SK-N-SH (cell line): Measurements from ENCODE around the gene SLC35D2. TPM values are rescaled to one million over a fixed set of nuclear protein-coding genes. Genes with fewer than 3 reads are reported as not detected.

Experiments
- CTCF ChIA-PET: fragments of 300-600, 350-600 bp; formaldehyde crosslinking; extraction: SDS; loops from one replicate; lab custom pipeline; 2021; lab: Yijun Ruan, JAX
- POLR2A ChIA-PET: fragments of 350-600 bp; sonication (Branson Sonifier 250); formaldehyde crosslinking; extraction: SDS; loops from one replicate; lab custom pipeline; 2020; ENCODE audit warnings: antibody characterized with exemption, inconsistent platforms; lab: Yijun Ruan, JAX
- DNase-seq: peaks from one replicate; pipeline ENCODE4 v3.0.0; 2012
- H2AFZ ChIP-seq: fragments of 200-600 bp; sonication (generic); 2 replicates; pipeline ENCODE4 v1.8.1; 2016; ENCODE audit warnings: antibody characterized with exemption, mild to moderate bottlenecking, low read depth
- H3F3A ChIP-seq: fragments of 200-600 bp; sonication (generic); replicated peaks from 2 replicates; pipeline ENCODE3; 2016; ENCODE audit warnings: antibody characterized with exemption, mild to moderate bottlenecking; ENCODE audit not compliant: insufficient read depth
- H3K27ac ChIP-seq, 2 experiments: fragments of 200-500 bp in 1 of 2; fragments of 200-600 bp in 1 of 2; sonication (Bioruptor generic) in 1 of 2; sonication (generic), shearing (Covaris generic) in 1 of 2; 2 replicates each; pipeline versions ENCODE4 v1.5.1 to v1.6.1; 2014 to 2016; ENCODE audit warnings: low read depth in 2 of 2, inconsistent platforms in 1 of 2, low read length in 1 of 2, mild to moderate bottlenecking in 1 of 2, mixed read lengths in 1 of 2
- H3K27me3 ChIP-seq: fragments of 200-600 bp; sonication (generic), shearing (Covaris generic); 2 replicates; pipeline ENCODE4 v1.6.1; 2016; ENCODE audit warnings: mixed run types; ENCODE audit not compliant: insufficient read depth
- H3K36me3 ChIP-seq, 2 experiments: fragments of 200-500 bp in 1 of 2; fragments of 200-600 bp in 1 of 2; sonication (Bioruptor generic) in 1 of 2; sonication (generic) in 1 of 2; replicated peaks in 1 of 2; 2 replicates each; pipeline versions ENCODE3 to v1.5.1; 2014 to 2016; ENCODE audit warnings: low read length in 1 of 2, mild to moderate bottlenecking in 1 of 2; ENCODE audit not compliant: insufficient read depth in 2 of 2, control insufficient read depth in 1 of 2
- H3K4me1 ChIP-seq, 2 experiments: fragments of 200-500 bp in 1 of 2; fragments of 200-600 bp in 1 of 2; sonication (Bioruptor generic) in 1 of 2; sonication (generic), shearing (Covaris generic) in 1 of 2; 2 replicates each; pipeline versions ENCODE4 v1.5.1 to v1.6.1; 2014 to 2016; ENCODE audit warnings: low read depth in 1 of 2, low read length in 1 of 2, mixed run types in 1 of 2; ENCODE audit not compliant: insufficient read depth in 2 of 2, control insufficient read depth in 1 of 2
- H3K4me2 ChIP-seq: fragments of 200-600 bp; sonication (generic), shearing (Covaris generic); 2 replicates; pipeline ENCODE4 v1.6.1; 2017; ENCODE audit warnings: mixed run types
- H3K4me3 ChIP-seq, 2 experiments: fragments of 200-500 bp in 1 of 2; fragments of 200-600 bp in 1 of 2; sonication (Bioruptor generic) in 1 of 2; sonication (generic), shearing (Covaris generic) in 1 of 2; 2 replicates each; pipeline versions ENCODE4 v1.5.1 to v1.8.1; 2014 to 2016; ENCODE audit warnings: low read depth in 2 of 2, inconsistent platforms in 1 of 2, low read length in 1 of 2, mild to moderate bottlenecking in 1 of 2, mixed read lengths in 1 of 2, moderate library complexity in 1 of 2
- H3K79me2 ChIP-seq: fragments of 200-600 bp; sonication (generic); 2 replicates; pipeline ENCODE4 v1.8.1; 2017; ENCODE audit warnings: mild to moderate bottlenecking; ENCODE audit not compliant: insufficient read depth
- H3K9ac ChIP-seq: fragments of 200-600 bp; sonication (generic); 2 replicates; pipeline ENCODE4 v1.6.1; 2017; ENCODE audit warnings: mixed run types
- H3K9me2 ChIP-seq: fragments of 200-600 bp; sonication (generic); 2 replicates; pipeline ENCODE4 v1.6.1; 2017; ENCODE audit warnings: mixed run types
- H3K9me3 ChIP-seq: fragments of 200-600 bp; sonication (generic); 2 replicates; pipeline ENCODE4 v1.6.1; 2017; ENCODE audit warnings: mixed run types, mild to moderate bottlenecking, moderate library complexity
- H4K20me1 ChIP-seq: fragments of 200-600 bp; sonication (generic); 2 replicates; pipeline ENCODE4 v1.6.1; 2017; ENCODE audit warnings: mild to moderate bottlenecking, mixed run types; ENCODE audit not compliant: insufficient read depth
- ELF1 ChIP-seq: IDR thresholded peaks from 2 replicates; pipeline ENCODE4 v1.4.0; 2012
- EZH2phosphoT487 ChIP-seq: fragments of 200-600 bp; sonication (generic); IDR thresholded peaks from 2 replicates; pipeline ENCODE4 v1.6.1; 2017; ENCODE audit warnings: low read depth, mixed run types, mild to moderate bottlenecking, antibody characterized with exemption, moderate library complexity, borderline replicate concordance
- FOXJ3 ChIP-seq: sonication (generic); formaldehyde crosslinking; IDR thresholded peaks from 2 replicates; pipeline ENCODE4 v1.5.1; 2020; ENCODE audit warnings: mild to moderate bottlenecking, missing genetic modification reagents
- GABPA ChIP-seq: IDR thresholded peaks from 2 replicates; pipeline ENCODE4 v1.4.0; 2012; ENCODE audit warnings: low read depth, mild to moderate bottlenecking
- GATA2 ChIP-seq: sonication (generic); formaldehyde crosslinking; IDR thresholded peaks from 2 replicates; pipeline ENCODE4 v1.5.0; 2020; ENCODE audit warnings: mild to moderate bottlenecking, missing genetic modification reagents
- NFIC ChIP-seq: IDR thresholded peaks from 2 replicates; pipeline ENCODE4 v1.4.0; 2012; ENCODE audit warnings: borderline replicate concordance
- POLR2AphosphoS5 ChIP-seq: IDR thresholded peaks from 2 replicates; pipeline ENCODE4 v1.6.1; 2012; ENCODE audit warnings: low read depth, low read length
- RCOR1 ChIP-seq: fragments of 150-350 bp; IDR thresholded peaks from 2 replicates; pipeline ENCODE4 v1.6.1; 2017; ENCODE audit warnings: antibody characterized with exemption, low read length
- RFX5 ChIP-seq: IDR thresholded peaks from 2 replicates; pipeline ENCODE4 v1.6.1; 2012; ENCODE audit warnings: mild to moderate bottlenecking, improper control_type of control experiment, low read length
- SMC3 ChIP-seq: IDR thresholded peaks from 2 replicates; pipeline ENCODE4 v1.6.1; 2012; ENCODE audit warnings: low read depth, low read length, improper control_type of control experiment
- TAF1 ChIP-seq: IDR thresholded peaks from 2 replicates; pipeline ENCODE4 v1.6.1; 2012; ENCODE audit warnings: low read depth, mild to moderate bottlenecking, low read length, moderate library complexity, borderline replicate concordance
- TCF12 ChIP-seq: IDR thresholded peaks from 2 replicates; pipeline ENCODE4 v1.4.0; 2012
- TEAD4 ChIP-seq: IDR thresholded peaks from 2 replicates; pipeline ENCODE4 v1.4.0; 2012; ENCODE audit warnings: mild to moderate bottlenecking, borderline replicate concordance; ENCODE audit not compliant: insufficient read depth
- USF1 ChIP-seq: IDR thresholded peaks from 2 replicates; pipeline ENCODE4 v1.4.0; 2012; ENCODE audit warnings: low read depth, borderline replicate concordance
- ZBTB33 ChIP-seq: IDR thresholded peaks from 2 replicates; pipeline ENCODE4 v1.4.0; 2012; ENCODE audit warnings: low read depth, borderline replicate concordance
- WGBS: methylation state at CpG from one replicate; pipeline ENCODE4 v1.1.6; 2017; ENCODE audit warnings: low lambda C conversion rate; 5-methylcytosine and 5-hydroxymethylcytosine counted together
- polyA plus RNA-seq, 3 experiments: library from polyadenylated mRNA; depleted of rRNA; stranded (reverse); fragments of >200 nt; gene quantifications; 2 replicates each; pipeline ENCODE4 v1.2.3, GENCODE V29; 2012
- TF ChIP-seq, protein P1 (sequence below): IDR thresholded peaks from 2 replicates; pipeline ENCODE4; 2012

SLC35D2 gene
- polyA plus RNA-seq, 1 of the 3 experiments (the other 2 are of a cell fraction), result 26.1 TPM

- DNase-seq, result no peak
- H3F3A ChIP-seq, result peaks cover 24% of the 10 kb centered on the region
- no peak overlapping the region for H3K4me2 ChIP-seq
- no peaks in the 10 kb centered on the region for H3K79me2 ChIP-seq
- H3K27ac ChIP-seq, result peak overlapping the region in 1 of 2 experiments; percentile 95; a peak in 1 of 4 replicates
- no peaks in the 10 kb centered on the region for H4K20me1 ChIP-seq
- H3K9ac ChIP-seq, result no peak overlapping the region
- peaks cover 0 to 36% of the 10 kb centered on the region in 2 experiments for H3K36me3 ChIP-seq
- H3K9me3 ChIP-seq, result no peaks in the 10 kb centered on the region
- no peak overlapping the region for H3K4me3 ChIP-seq
- WGBS, result 95% methylated on average over 3 of the region's 3 CpGs
- no peaks in the 10 kb centered on the region for H3K27me3 ChIP-seq
- H3K9me2 ChIP-seq, result no peaks in the 10 kb centered on the region
- ChIA-PET CTCF (interaction anchor here (0.7 kb wide), 1 partner anchor 10 kb away, joined by 3 read pairs; no protein-coding TSS in a partner anchor), POLR2A (no interaction called here)
- no peak overlapping the region for H2AFZ ChIP-seq
- TF ChIP-seq NFIC (no peak), GATA2 (CRISPR knock-in tag) (no peak), GABPA (no peak), RCOR1 (no peak), ZBTB33 (no peak), RFX5 (no peak), TAF1 (no peak), TEAD4 (no peak), SMC3 (no peak), ELF1 (no peak), USF1 (no peak), FOXJ3 (CRISPR knock-in tag) (no peak), EZH2phosphoT487 (no peak), POLR2AphosphoS5 (no peak)
- TF ChIP-seq, protein P1, sequence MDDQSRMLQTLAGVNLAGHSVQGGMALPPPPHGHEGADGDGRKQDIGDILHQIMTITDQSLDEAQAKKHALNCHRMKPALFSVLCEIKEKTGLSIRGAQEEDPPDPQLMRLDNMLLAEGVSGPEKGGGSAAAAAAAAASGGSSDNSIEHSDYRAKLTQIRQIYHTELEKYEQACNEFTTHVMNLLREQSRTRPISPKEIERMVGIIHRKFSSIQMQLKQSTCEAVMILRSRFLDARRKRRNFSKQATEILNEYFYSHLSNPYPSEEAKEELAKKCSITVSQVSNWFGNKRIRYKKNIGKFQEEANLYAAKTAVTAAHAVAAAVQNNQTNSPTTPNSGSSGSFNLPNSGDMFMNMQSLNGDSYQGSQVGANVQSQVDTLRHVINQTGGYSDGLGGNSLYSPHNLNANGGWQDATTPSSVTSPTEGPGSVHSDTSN, result no peak
- peaks cover 0 to 18% of the 10 kb centered on the region in 2 experiments; a peak in 2 of 4 replicates for H3K4me1 ChIP-seq
Observed at GRCh38 chr9:96338299-96338698, 45.2 kb downstream of the SLC35D2 start.

DNA sequence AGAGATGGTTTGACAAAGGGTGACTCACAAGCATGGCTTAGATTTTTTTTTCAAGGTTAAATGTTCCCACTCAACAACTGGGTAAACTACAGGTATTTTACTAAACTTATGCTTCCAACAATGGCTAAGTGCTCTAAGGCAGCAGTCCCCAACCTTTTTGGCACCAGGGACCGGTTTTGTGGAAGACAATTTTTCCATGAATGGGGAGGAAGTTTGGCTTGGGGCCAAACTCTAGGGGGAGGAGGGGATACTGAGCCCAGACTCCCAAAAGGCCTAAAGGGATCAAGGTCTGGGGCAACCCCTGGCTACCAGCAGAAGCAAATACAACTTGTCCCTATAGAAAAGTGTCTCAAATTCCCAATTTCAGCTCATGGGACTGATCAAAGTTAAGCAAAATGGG lies 49.6 kb downstream of the SLC35D2 start:
- no peaks in the 10 kb centered on the region for H3K27me3 ChIP-seq
- DNase-seq, result no peak
- H3K27ac ChIP-seq, result no peak overlapping the region
- ChIA-PET CTCF (interaction anchor here (0.8 to 1.5 kb wide), 2 partner anchors 16 to 233 kb away, joined by 4 to 6 read pairs; no protein-coding TSS in a partner anchor), POLR2A (no interaction called here)
- peaks cover 0 to 23% of the 10 kb centered on the region in 2 experiments for H3K36me3 ChIP-seq
- no peak overlapping the region for H2AFZ ChIP-seq
- H3K9me3 ChIP-seq, result no peaks in the 10 kb centered on the region
- H3K4me3 ChIP-seq, result no peak overlapping the region
- no peaks in the 10 kb centered on the region for H3K79me2 ChIP-seq
- TF ChIP-seq NFIC, result peak; percentile 55
- TF ChIP-seq TCF12, result no peak
- WGBS, result 80% methylated on average over 1 of the region's 1 CpG
- no peak overlapping the region for H3K9ac ChIP-seq
- no peaks in the 10 kb centered on the region for H4K20me1 ChIP-seq
- peaks cover 1% of the 10 kb centered on the region for H3F3A ChIP-seq
- peaks cover 0 to 5% of the 10 kb centered on the region in 2 experiments; a peak in 1 of 4 replicates for H3K4me1 ChIP-seq
- no peaks in the 10 kb centered on the region for H3K9me2 ChIP-seq
- no peak overlapping the region for H3K4me2 ChIP-seq
